Activated T-cell treated with anti-CD3 and anti-CD28 coated beads, Interleukin-2, amount 50 U/mL, for 72 hours (primary cell): ENCODE measurements around the gene PCDHGA8. TPM values are rescaled to one million over a fixed set of nuclear protein-coding genes. Genes with fewer than 3 reads are reported as not detected.
"Not testable (repeated sequence)": the region's sequence is repeated elsewhere in the genome, so short reads cannot be mapped to it uniquely, and the experiment has no call there.

Source experiments
- ATAC-seq, 2 donors: fragments of 150-1000 bp; cut with Tn5 transposase; replicated peaks in 1 of 2; 2 replicates each; pipeline ENCODE4 v1.10.0; 2021; ENCODE audit warnings: moderate library complexity in 2 of 2, mild to moderate bottlenecking in 1 of 2
- DNase-seq, 2 donors: peaks; one replicate each; pipeline ENCODE4 v3.0.0; 2021 to 2022; ENCODE audit warnings: mixed read lengths in 1 of 2
- H3K27ac Mint-ChIP-seq: one replicate; pipeline ENCODE4 v1.8.0; 2022; ENCODE audit warnings: mild to moderate bottlenecking, moderate library complexity, mixed read lengths
- H3K27me3 Mint-ChIP-seq: one replicate; pipeline ENCODE4 v1.8.0; 2022; ENCODE audit warnings: low read depth, mixed read lengths
- H3K36me3 Mint-ChIP-seq, 2 donors: one replicate each; pipeline ENCODE4 v1.8.0; 2022; ENCODE audit warnings: mixed read lengths in 2 of 2, mild to moderate bottlenecking in 1 of 2; ENCODE audit not compliant: insufficient read depth in 2 of 2
- H3K4me1 Mint-ChIP-seq: one replicate; pipeline ENCODE4 v1.8.0; 2022; ENCODE audit warnings: low read depth, mixed read lengths
- H3K4me3 Mint-ChIP-seq, 2 donors: one replicate each; pipeline ENCODE4 v1.8.0; 2022; ENCODE audit warnings: mild to moderate bottlenecking in 2 of 2, mixed read lengths in 2 of 2, moderate library complexity in 2 of 2
- H3K9me3 Mint-ChIP-seq, 2 donors: one replicate each; pipeline ENCODE4 v1.8.0; 2022; ENCODE audit warnings: mixed read lengths in 2 of 2
- total RNA-seq, 2 donors: library from RNA; stranded (reverse); gene quantifications; one replicate each; pipeline ENCODE4 v1.2.3, GENCODE V29; 2022

Gene PCDHGA8
- total RNA-seq, 2 donors from 2014 or later = not detected

DNA sequence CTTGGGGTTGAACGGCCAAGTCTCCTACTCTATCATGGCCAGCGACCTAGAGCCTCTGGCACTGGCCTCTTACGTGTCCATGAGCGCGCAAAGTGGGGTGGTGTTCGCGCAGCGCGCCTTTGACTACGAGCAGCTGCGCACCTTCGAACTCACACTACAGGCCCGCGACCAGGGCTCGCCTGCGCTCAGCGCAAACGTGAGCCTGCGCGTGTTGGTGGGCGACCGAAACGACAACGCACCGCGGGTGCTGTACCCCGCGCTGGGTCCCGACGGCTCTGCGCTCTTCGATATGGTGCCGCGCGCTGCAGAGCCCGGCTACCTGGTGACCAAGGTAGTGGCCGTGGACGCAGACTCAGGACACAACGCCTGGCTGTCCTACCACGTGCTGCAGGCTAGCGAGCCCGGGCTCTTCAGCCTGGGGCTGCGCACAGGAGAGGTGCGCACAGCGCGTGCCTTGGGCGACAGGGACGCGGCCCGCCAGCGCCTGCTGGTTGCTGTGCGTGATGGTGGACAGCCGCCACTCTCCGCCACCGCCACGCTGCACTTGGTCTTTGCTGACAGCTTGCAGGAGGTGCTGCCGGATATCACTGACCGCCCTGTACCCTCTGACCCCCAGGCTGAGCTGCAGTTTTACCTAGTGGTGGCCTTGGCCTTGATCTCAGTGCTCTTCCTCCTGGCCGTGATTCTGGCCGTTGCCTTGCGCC lies 7.3 kb downstream of the PCDHGA8 start:
- Mint-ChIP-seq H3K36me3 (peaks cover 11 to 23% of the 10 kb centered on the region in 2 donors), H3K27ac (no peak overlapping the region), H3K4me1 (peaks cover 10% of the 10 kb centered on the region), H3K27me3 (peaks cover 72% of the 10 kb centered on the region), H3K4me3 (no peak overlapping the region), H3K9me3 (peaks cover 2 to 5% of the 10 kb centered on the region in 2 donors)
- DNase-seq (no peak), ATAC-seq (no peak)

DNA sequence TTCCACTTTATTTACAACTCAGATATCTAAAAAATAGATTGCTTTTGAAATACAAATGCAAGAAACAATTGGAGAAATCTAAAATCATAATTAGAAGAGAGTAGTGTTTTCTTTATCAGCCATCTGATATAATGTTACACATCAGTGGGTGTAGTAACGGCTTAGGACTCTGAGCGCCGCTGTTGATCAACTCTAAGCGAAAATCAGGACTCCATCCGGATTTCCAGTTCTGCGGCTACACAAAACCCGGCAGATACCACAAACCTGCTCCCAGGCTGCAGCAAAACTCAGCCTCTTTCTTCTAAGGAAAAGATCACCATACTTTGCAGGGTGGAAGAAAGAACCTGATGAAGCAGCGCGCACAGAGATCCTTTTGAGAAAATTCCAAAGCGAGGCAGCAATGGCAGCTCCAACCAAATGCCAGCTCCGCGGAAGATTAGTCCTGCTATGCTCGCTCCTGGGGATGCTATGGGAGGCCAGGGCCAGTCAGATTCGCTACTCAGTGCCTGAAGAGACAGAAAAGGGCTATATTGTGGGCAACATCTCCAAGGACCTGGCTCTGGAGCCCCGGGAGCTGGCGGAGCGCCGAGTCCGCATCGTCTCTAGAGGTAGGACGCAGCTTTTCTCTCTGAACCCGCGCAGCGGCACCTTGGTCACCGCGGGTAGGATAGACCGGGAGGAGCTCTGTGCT lies 10.3 kb downstream of the PCDHGA8 start, which contains the start of gene PCDHGA9:
TSS of gene PCDHGA9 (plus strand) at position 226 of the 691 bp plus-strand sequence. CDS start at position 401, 175 bp downstream.
- peaks cover 4 to 6% of the 10 kb centered on the region in 2 donors for H3K9me3 Mint-ChIP-seq
- H3K27me3 Mint-ChIP-seq = peaks cover 77% of the 10 kb centered on the region
- H3K4me3 Mint-ChIP-seq = peak within 1 kb of the TSS; percentile 67 to 75
- DNase-seq (no peak), ATAC-seq (no peak)
- H3K27ac Mint-ChIP-seq = peak within 1 kb of the TSS; percentile 82
- peaks cover 16 to 20% of the 10 kb centered on the region in 2 donors for H3K36me3 Mint-ChIP-seq
- H3K4me1 Mint-ChIP-seq = peaks cover 10% of the 10 kb centered on the region

DNA sequence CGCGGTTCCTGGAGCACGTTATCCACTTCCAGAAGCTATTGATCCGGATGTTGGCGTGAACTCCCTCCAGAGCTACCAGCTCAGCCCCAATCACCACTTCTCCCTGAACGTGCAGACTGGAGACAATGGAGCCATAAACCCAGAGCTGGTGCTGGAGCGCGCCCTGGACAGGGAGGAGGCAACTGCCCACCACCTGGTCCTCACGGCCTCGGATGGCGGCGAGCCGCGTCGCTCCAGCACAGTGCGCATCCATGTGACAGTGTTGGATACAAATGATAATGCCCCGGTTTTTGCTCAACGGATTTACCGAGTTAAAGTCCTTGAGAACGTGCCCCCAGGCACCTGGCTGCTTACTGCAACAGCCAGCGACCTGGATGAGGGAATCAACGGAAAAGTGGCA lies 11.0 kb downstream of the PCDHGA8 start:
- Mint-ChIP-seq H3K4me1 (peaks cover 10% of the 10 kb centered on the region), H3K4me3 (no peak overlapping the region), H3K27me3 (peaks cover 83% of the 10 kb centered on the region), H3K36me3 (peaks cover 17 to 24% of the 10 kb centered on the region in 2 donors), H3K27ac (no peak overlapping the region), H3K9me3 (peaks cover 4 to 6% of the 10 kb centered on the region in 2 donors)
- DNase-seq = no peak
- ATAC-seq = no peak

DNA sequence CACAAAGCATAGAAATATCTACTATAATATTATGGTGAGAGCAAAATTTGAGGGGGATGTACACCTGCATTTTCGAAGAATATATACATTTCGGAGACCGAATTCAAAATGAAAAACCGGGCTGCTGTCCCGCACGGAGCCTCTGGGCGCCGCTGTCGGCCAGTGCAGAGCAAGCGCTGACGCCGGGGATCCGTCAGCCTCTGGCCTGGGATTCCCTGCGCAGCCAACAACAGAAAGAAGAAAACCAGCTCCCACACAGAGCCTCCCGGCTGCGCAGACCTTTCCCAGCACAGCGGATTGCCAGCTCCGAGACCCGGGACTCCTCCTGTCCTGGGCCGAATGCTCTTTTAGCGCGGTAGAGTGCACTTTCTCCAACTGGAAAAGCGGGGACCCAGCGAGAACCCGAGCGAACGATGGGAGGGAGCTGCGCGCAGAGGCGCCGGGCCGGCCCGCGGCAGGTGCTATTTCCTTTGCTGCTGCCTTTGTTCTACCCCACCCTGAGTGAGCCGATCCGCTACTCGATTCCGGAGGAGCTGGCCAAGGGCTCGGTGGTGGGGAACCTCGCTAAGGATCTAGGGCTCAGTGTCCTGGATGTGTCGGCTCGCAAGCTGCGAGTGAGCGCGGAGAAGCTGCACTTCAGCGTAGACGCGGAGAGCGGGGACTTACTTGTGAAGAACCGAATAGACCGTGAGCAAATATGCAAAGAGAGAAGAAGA lies 15.5 kb downstream of the PCDHGA8 start, which contains the start of gene PCDHGB6:
TSS of gene PCDHGB6 (plus strand) at position 232 of the 716 bp plus-strand sequence. CDS start at position 414, 182 bp downstream.
- H3K27ac Mint-ChIP-seq = peak within 1 kb of the TSS; percentile 68
- H3K4me3 Mint-ChIP-seq = peak within 1 kb of the TSS; percentile 58 to 67
- peaks cover 8 to 11% of the 10 kb centered on the region in 2 donors for H3K9me3 Mint-ChIP-seq
- peaks cover 81% of the 10 kb centered on the region for H3K27me3 Mint-ChIP-seq
- peaks cover 14 to 27% of the 10 kb centered on the region in 2 donors for H3K36me3 Mint-ChIP-seq
- DNase-seq (peak; percentile 41 to 53), ATAC-seq (peak; percentile 55 to 59)
- H3K4me1 Mint-ChIP-seq = peaks cover 13% of the 10 kb centered on the region

DNA sequence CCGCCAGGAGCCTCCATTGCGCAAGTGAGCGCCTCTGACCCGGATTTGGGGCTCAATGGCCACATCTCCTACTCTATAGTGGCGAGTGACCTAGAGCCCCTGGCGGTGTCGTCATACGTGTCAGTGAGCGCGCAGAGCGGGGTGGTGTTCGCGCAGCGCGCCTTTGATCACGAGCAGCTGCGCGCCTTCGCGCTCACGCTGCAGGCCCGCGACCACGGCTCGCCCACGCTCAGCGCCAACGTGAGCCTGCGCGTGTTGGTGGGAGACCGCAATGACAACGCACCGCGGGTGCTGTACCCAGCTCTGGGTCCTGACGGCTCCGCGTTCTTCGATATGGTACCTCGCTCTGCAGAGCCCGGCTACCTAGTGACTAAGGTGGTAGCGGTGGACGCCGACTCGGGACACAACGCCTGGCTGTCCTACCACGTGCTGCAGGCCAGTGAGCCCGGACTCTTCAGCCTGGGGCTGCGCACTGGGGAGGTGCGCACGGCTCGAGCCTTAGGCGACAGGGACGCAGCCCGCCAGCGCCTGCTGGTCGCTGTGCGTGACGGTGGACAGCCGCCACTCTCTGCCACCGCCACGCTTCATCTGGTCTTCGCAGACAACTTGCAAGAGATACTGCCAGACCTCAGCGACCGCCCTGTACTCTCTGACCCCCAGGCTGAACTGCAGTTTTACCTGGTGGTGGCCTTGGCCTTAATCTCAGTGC lies 17.3 kb downstream of the PCDHGA8 start:
- Mint-ChIP-seq H3K36me3 (peaks cover 18 to 35% of the 10 kb centered on the region in 2 donors), H3K4me1 (peaks cover 25% of the 10 kb centered on the region), H3K4me3 (no peak overlapping the region), H3K27me3 (peaks cover 84% of the 10 kb centered on the region), H3K27ac (no peak overlapping the region), H3K9me3 (peaks cover 11 to 12% of the 10 kb centered on the region in 2 donors)
- ATAC-seq = no peak
- DNase-seq = no peak

DNA sequence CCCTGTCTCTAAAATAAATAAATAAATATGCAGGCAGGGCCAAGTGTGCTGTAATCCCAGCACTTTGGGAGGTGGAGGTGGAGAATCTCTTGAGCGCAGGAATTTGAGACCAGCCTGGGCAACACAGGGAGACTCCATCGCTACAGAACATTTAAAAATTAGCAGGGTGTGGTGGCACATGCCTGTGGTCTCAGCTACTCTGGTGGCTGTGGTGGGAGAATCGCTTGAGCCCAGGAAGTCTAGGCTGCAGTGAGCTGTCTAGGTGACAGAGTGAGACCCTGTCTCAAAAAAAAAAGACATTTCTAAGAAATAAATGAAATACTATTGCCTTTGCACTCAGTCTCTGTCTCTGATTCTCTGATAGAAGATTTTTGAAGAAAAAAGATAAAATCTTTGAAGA lies 19.1 kb downstream of the PCDHGA8 start:
- ATAC-seq = no peak
- no peak overlapping the region for H3K27ac Mint-ChIP-seq
- DNase-seq = no peak
- H3K4me1 Mint-ChIP-seq = peaks cover 31% of the 10 kb centered on the region
- peaks cover 8 to 12% of the 10 kb centered on the region in 2 donors for H3K9me3 Mint-ChIP-seq
- H3K27me3 Mint-ChIP-seq = peaks cover 79% of the 10 kb centered on the region
- H3K4me3 Mint-ChIP-seq = no peak overlapping the region
- H3K36me3 Mint-ChIP-seq = peaks cover 14 to 31% of the 10 kb centered on the region in 2 donors

DNA sequence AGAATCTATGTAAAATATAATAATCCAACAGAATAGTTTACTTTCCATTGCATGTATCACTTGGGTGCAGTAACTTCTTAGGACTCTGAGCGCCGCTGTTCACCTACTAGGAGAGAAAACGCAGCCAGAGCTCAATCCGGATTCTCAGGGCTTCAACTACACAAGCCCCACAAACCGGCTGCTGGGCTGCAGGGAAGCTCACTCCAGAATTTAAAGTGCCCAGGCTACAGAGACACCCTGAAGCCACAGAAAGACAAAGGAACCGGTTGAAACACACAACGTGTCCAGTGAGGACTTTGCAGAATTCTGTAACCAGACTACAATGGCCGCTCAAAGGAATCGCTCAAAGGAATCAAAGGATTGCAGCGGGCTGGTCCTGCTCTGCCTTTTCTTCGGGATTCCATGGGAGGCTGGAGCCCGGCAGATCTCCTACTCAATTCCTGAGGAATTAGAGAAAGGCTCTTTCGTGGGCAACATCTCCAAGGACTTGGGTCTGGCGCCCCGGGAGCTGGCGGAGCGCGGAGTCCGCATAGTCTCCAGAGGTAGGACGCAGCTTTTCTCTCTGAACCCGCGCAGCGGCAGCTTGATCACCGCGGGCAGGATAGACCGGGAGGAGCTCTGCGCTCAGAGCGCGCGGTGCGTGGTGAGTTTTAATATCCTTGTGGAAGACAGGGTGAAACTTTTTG lies 20.6 kb downstream of the PCDHGA8 start, which contains the start of gene PCDHGA10:
TSS of gene PCDHGA10 (plus strand) at position 134 of the 686 bp plus-strand sequence. CDS start at position 323, 189 bp downstream.
- ATAC-seq (peak; percentile 80 to 81), DNase-seq (peak; percentile 61 to 69)
- peak within 1 kb of the TSS; percentile 82 for H3K27ac Mint-ChIP-seq
- H3K4me3 Mint-ChIP-seq = peak within 1 kb of the TSS; percentile 91 to 92
- H3K36me3 Mint-ChIP-seq = peaks cover 17 to 28% of the 10 kb centered on the region in 2 donors
- peaks cover 79% of the 10 kb centered on the region for H3K27me3 Mint-ChIP-seq
- H3K4me1 Mint-ChIP-seq = peaks cover 35% of the 10 kb centered on the region
- peaks cover 10 to 12% of the 10 kb centered on the region in 2 donors for H3K9me3 Mint-ChIP-seq

DNA sequence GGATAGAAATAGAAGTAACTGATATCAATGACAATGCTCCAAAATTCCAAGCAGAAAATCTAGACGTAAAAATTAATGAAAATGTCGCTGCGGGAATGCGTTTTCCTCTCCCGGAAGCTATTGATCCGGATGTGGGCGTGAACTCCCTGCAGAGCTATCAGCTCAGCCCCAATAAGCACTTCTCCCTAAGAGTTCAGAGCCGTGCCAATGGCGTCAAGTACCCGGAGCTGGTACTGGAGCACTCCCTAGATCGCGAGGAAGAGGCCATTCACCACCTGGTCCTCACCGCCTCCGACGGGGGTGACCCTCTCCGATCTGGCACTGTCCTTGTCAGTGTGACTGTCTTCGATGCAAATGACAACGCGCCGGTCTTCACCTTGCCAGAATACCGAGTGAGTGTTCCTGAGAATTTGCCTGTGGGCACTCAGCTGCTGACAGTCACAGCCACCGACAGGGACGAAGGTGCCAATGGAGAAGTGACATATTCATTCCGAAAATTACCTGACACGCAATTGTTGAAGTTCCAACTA lies 21.2 kb downstream of the PCDHGA8 start:
- ATAC-seq = no peak
- H3K27ac Mint-ChIP-seq = peak overlapping the region; percentile 82

DNA sequence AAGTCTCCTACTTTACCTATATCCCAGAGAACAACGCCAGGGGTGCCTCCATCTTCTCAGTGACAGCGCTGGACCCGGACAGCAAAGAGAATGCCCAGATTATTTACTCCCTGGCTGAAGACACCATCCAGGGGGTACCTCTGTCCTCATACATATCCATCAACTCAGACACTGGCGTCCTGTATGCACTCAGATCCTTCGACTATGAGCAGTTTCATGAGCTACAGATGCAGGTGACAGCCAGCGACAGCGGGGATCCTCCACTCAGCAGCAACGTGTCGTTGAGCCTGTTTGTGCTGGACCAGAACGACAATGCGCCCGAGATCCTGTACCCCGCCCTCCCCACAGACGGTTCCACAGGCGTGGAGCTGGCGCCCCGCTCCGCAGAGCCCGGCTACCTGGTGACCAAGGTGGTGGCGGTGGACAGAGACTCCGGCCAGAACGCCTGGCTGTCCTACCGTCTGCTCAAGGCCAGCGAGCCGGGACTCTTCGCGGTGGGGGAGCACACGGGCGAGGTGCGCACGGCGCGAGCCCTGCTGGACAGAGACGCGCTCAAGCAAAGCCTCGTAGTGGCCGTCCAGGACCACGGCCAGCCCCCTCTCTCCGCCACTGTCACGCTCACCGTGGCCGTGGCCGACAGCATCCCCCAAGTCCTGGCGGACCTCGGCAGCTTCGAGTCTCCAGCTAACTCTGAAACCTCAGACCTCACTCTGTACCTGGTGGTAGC lies 22.3 kb downstream of the PCDHGA8 start:
- not testable (repeated sequence) for ATAC-seq, H3K27ac Mint-ChIP-seq
- peak overlapping the region; percentile 19 to 37 for H3K4me3 Mint-ChIP-seq

More for the DNA sequence above, 21.2 kb downstream of the PCDHGA8 start:
- Mint-ChIP-seq H3K27me3 (peaks cover 79% of the 10 kb centered on the region), H3K9me3 (peaks cover 12 to 13% of the 10 kb centered on the region in 2 donors), H3K4me1 (peaks cover 37% of the 10 kb centered on the region), H3K4me3 (peak overlapping the region; percentile 91 to 92), H3K36me3 (peaks cover 20 to 29% of the 10 kb centered on the region in 2 donors)
- DNase-seq = no peak

DNA sequence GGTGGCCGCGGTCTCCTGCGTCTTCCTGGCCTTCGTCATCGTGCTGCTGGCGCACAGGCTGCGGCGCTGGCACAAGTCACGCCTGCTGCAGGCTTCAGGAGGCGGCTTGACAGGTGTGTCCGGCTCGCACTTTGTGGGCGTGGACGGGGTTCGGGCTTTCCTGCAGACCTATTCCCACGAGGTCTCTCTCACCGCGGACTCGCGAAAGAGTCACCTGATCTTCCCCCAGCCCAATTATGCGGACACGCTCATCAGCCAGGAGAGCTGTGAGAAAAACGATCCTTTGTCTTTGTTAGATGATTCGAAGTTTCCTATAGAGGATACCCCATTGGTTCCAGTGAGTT lies 22.8 kb downstream of the PCDHGA8 start:
- Mint-ChIP-seq H3K36me3 (peaks cover 19 to 28% of the 10 kb centered on the region in 2 donors), H3K4me1 (peaks cover 32% of the 10 kb centered on the region), H3K9me3 (peaks cover 8 to 11% of the 10 kb centered on the region in 2 donors), H3K4me3 (peak overlapping the region; percentile 37 to 59), H3K27me3 (peaks cover 80% of the 10 kb centered on the region)
- not testable (repeated sequence) for H3K27ac Mint-ChIP-seq, ATAC-seq, DNase-seq

More for the DNA sequence above, 22.3 kb downstream of the PCDHGA8 start:
- Mint-ChIP-seq H3K27me3 (peaks cover 80% of the 10 kb centered on the region), H3K36me3 (peaks cover 20 to 27% of the 10 kb centered on the region in 2 donors), H3K4me1 (peaks cover 32% of the 10 kb centered on the region)
- not testable (repeated sequence) for DNase-seq, H3K9me3 Mint-ChIP-seq
